K562 (cell line): ENCODE measurements around the gene STK11. TPM values are rescaled to one million over a fixed set of nuclear protein-coding genes. Genes with fewer than 3 reads are reported as not detected.

Experiments used
- CBX5 ChIP-seq: IDR thresholded peaks from 2 replicates; pipeline ENCODE4 v1.6.1; 2014; ENCODE audit warnings: low read depth, borderline replicate concordance
- CC2D1A ChIP-seq: fragments of 450-650 bp; IDR thresholded peaks from 2 replicates; pipeline ENCODE4 v1.6.1; 2017; ENCODE audit warnings: mild to moderate bottlenecking
- COPS2 ChIP-seq: fragments of 450-650 bp; conservative IDR thresholded peaks from 2 replicates; pipeline ENCODE4 v1.6.1; 2016; ENCODE audit warnings: mild to moderate bottlenecking, moderate library complexity
- HDGF ChIP-seq: fragments of 450-650 bp; IDR thresholded peaks from 2 replicates; pipeline ENCODE4 v1.6.1; 2016
- HMBOX1 ChIP-seq: sonication (generic); IDR thresholded peaks from 2 replicates; pipeline ENCODE4 v1.6.1; 2016
- HMGXB4 ChIP-seq: sonication (generic); formaldehyde crosslinking; IDR thresholded peaks from 2 replicates; pipeline ENCODE4 v1.8.1; 2023; ENCODE audit warnings: mild to moderate bottlenecking, missing genetic modification reagents
- ID3 ChIP-seq, 2 experiments: fragments of 250-450 bp in 1 of 2; fragments of 450-650 bp in 1 of 2; sonication (Bioruptor Pico) in 1 of 2; IDR thresholded peaks; 2 replicates each; pipeline versions ENCODE4 v1.6.1 to v1.8.0; 2016 to 2021; ENCODE audit warnings: mild to moderate bottlenecking in 2 of 2, moderate library complexity in 2 of 2, missing compliant biosample characterization in 1 of 2, missing genetic modification characterization in 1 of 2
- MXD1 ChIP-seq: fragments of 250-450 bp; sonication (Bioruptor Pico); IDR thresholded peaks from 2 replicates; pipeline ENCODE4 v1.8.0; 2021; ENCODE audit warnings: borderline replicate concordance, mild to moderate bottlenecking, moderate library complexity; ENCODE audit not compliant: poor library complexity, severe bottlenecking
- RAD51 ChIP-seq: fragments of 450-650 bp; IDR thresholded peaks from 2 replicates; pipeline ENCODE4 v1.7.1; 2016; ENCODE audit warnings: low read depth, mild to moderate bottlenecking, borderline replicate concordance
- SAP30 ChIP-seq: fragments of 200-600 bp; sonication (generic); IDR thresholded peaks from 2 replicates; pipeline ENCODE4 v1.6.1; 2012; ENCODE audit warnings: borderline replicate concordance, low read depth, mild to moderate bottlenecking, moderate library complexity, low read length, control low read depth, inconsistent platforms; ENCODE audit not compliant: insufficient read depth, poor library complexity, severe bottlenecking
- SMARCE1 ChIP-seq: fragments of 450-650 bp; IDR thresholded peaks from 2 replicates; pipeline ENCODE4 v1.7.1; 2016; ENCODE audit warnings: mild to moderate bottlenecking
- TSHZ1 ChIP-seq: fragments of 250-450 bp; sonication (Bioruptor Pico); IDR thresholded peaks from 2 replicates; pipeline ENCODE4 v1.4.0; 2020; ENCODE audit warnings: mild to moderate bottlenecking, moderate library complexity
- ZNF740 ChIP-seq, 3 experiments: fragments of 200-800 bp in 1 of 3; sonication (Bioruptor generic) in 1 of 3; sonication (generic) in 1 of 3; formaldehyde crosslinking in 1 of 3; IDR thresholded peaks; 2 replicates each; pipeline versions ENCODE4 v1.6.1 to v1.8.0; 2016 to 2022; ENCODE audit warnings: mild to moderate bottlenecking in 2 of 3, missing compliant biosample characterization in 2 of 3, missing genetic modification characterization in 2 of 3, missing genetic modification reagents in 1 of 3
- polyA plus RNA-seq, 8 experiments: library from polyadenylated mRNA; depleted of rRNA in 4 of 8; stranded (reverse) in 5 of 8; unstranded in 3 of 8; fragments of >200 nt; fragmentation: Nextera tagmentation in 2 of 8; fragmentation: Illumina TruSeq in 1 of 8; extraction: Ambion mirVana in 2 of 8; extraction: Trizol in 1 of 8; gene quantifications; 2 replicates each; pipeline versions ENCODE4 v1.2.1 to v1.2.3, GENCODE V29; 2011 to 2014; ENCODE audit warnings: inconsistent platforms in 1 of 8, missing spikeins in 1 of 8
- total RNA-seq, 7 experiments: library from RNA; depleted of rRNA in 6 of 7; stranded (reverse); fragments of >200 nt in 6 of 7; fragmentation: Illumina TruSeq in 2 of 7; extraction: Trizol in 2 of 7; gene quantifications; 2 replicates each; pipeline versions ENCODE4 v1.2.1 to v1.2.3, GENCODE V29; 2011 to 2021; ENCODE audit warnings: low replicate concordance in 1 of 7

Gene STK11
- total and polyA plus RNA-seq, 9 of the 15 experiments (the other 6 are each of a cell fraction or from before 2014, with no cell fraction given) = 0.15 to 96.5 (median 31.7) TPM

GRCh38 chr19:1173845-1174809, 31.5 kb upstream of the STK11 start, which contains the start of gene SBNO2 (continued):
- TF ChIP-seq MXD1 (CRISPR knock-in tag) (no peak), COPS2 (no peak), HMGXB4 (no peak), ID3 (CRISPR knock-in tag; IDR thresholded peaks at IDR 0.05) (no peak), ID3 (tag; IDR thresholded peaks at IDR 0.05) (peak; percentile 49; the same call in 1 of the 2 replicates), HMBOX1 (no peak), TSHZ1 (CRISPR knock-in tag) (no peak), SAP30 (peak; percentile 58), HDGF (peak; percentile 84; the same call in 1 of the 2 replicates), CBX5 (no peak), RAD51 (no peak), SMARCE1 (0 out of 2 replicates have a peak, but pooled peaks have one; percentile 15), ZNF740 (CRISPR knock-in tag; IDR thresholded peaks at IDR 0.05) (no peak), ZNF740 (tag; IDR thresholded peaks at IDR 0.05) (no peak), CC2D1A (peak; percentile 46; the same call in 1 of the 2 replicates)
